AG04450 (cell line): ENCODE data around the gene TMEM81. TPM values are rescaled to one million over a fixed set of nuclear protein-coding genes. Genes with fewer than 3 reads are reported as not detected.

Experiments
- CTCF ChIA-PET: fragments of 300-600, 350-600 bp; formaldehyde crosslinking; extraction: SDS; loops from one replicate; lab custom pipeline; 2022; ENCODE audit warnings: antibody characterized with exemption, inconsistent platforms; lab: Charles Lee
- POLR2A ChIA-PET: fragments of 350-600 bp; formaldehyde crosslinking; extraction: SDS; loops from one replicate; lab custom pipeline; 2021; ENCODE audit warnings: antibody characterized with exemption, inconsistent platforms; lab: Yijun Ruan, JAX
- DNase-seq: peaks from one replicate; pipeline ENCODE4 v3.0.0-alpha.2; 2011; ENCODE audit warnings: low read depth, low spot score
- H3K27ac ChIP-seq: one replicate; pipeline ENCODE4 v1.5.1; 2012; ENCODE audit warnings: low read depth, low read length, control low read depth
- H3K27me3 ChIP-seq: one replicate; pipeline ENCODE4 v1.6.0; 2012; ENCODE audit warnings: low read length; ENCODE audit not compliant: control insufficient read depth, insufficient read depth
- H3K4me3 ChIP-seq: 2 replicates; pipeline ENCODE4 v1.5.1; 2011; ENCODE audit warnings: mild to moderate bottlenecking, low read depth, low read length, control low read depth
- H3K9me3 ChIP-seq: 2 replicates; pipeline ENCODE4 v1.5.1; 2012; ENCODE audit warnings: low read length; ENCODE audit not compliant: control insufficient read depth, insufficient read depth
- polyA plus RNA-seq: library from polyadenylated mRNA; depleted of rRNA; stranded (reverse); fragments of >200 nt; gene quantifications from 2 replicates; pipeline ENCODE4 v1.2.3, GENCODE V29; 2011
- TF ChIP-seq, protein P1 (sequence below): IDR thresholded peaks from 2 replicates; pipeline ENCODE4 v1.5.1; 2011; ENCODE audit warnings: low read depth, low read length, control low read depth, inconsistent platforms

Gene TMEM81
- polyA plus RNA-seq, 1 experiment: 2.7 TPM

DNA sequence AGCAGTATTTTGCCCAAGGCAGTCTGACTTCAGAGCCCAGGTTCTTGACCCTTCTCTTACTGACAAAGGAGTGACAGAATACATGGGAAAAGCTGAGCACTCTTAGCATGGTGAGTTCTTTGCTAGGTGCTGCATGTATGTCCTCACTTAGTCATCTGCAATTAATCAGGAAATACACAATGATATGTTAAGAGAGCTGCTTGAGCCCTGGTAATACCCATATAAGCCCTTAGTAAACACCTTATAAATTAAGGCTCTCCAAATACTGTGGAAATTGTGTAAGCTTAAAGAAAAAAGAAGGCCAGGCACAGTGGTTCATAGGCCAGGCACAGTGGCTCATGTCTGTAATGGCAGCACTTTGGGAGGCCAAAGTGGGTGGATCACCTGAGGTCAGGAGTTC is 14.0 kb upstream of the TMEM81 start:
- POLR2A ChIA-PET: no interaction called here
- no peaks in the 10 kb centered on the region for H3K27me3 ChIP-seq
- no peaks in the 10 kb centered on the region for H3K9me3 ChIP-seq
- no peak overlapping the region for H3K4me3 ChIP-seq
- H3K27ac ChIP-seq: no peak overlapping the region
- DNase-seq: no peak
- CTCF ChIA-PET: interaction anchor here (1.0 kb wide), 1 partner anchor 44 kb away, joined by 3 read pairs; no protein-coding TSS in a partner anchor
- TF ChIP-seq, protein P1, sequence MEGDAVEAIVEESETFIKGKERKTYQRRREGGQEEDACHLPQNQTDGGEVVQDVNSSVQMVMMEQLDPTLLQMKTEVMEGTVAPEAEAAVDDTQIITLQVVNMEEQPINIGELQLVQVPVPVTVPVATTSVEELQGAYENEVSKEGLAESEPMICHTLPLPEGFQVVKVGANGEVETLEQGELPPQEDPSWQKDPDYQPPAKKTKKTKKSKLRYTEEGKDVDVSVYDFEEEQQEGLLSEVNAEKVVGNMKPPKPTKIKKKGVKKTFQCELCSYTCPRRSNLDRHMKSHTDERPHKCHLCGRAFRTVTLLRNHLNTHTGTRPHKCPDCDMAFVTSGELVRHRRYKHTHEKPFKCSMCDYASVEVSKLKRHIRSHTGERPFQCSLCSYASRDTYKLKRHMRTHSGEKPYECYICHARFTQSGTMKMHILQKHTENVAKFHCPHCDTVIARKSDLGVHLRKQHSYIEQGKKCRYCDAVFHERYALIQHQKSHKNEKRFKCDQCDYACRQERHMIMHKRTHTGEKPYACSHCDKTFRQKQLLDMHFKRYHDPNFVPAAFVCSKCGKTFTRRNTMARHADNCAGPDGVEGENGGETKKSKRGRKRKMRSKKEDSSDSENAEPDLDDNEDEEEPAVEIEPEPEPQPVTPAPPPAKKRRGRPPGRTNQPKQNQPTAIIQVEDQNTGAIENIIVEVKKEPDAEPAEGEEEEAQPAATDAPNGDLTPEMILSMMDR: no peak

DNA sequence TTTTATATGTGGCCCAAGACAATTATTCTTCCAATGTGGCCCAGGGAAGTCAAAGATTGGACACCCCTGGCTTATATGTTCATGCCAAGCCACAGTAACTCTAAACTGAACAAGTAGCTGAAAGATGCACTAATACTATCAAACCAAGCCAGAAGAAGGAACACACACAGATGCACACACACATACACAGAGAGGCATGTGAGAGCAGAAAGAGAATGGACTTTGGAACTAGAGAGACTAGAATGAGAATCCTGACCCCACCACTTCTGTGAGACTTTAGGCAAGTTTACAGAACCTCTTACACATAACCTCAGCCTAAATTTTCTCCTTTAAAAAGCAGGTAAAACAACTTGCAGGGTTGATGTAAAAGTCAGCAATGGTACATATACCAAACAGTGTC is 11.2 kb upstream of the TMEM81 start:
- H3K4me3 ChIP-seq: no peak overlapping the region
- H3K27me3 ChIP-seq: no peaks in the 10 kb centered on the region
- no peak for DNase-seq
- TF ChIP-seq, protein P1: no peak
- no peak overlapping the region for H3K27ac ChIP-seq
- POLR2A ChIA-PET: no interaction called here
- no peaks in the 10 kb centered on the region for H3K9me3 ChIP-seq
- CTCF ChIA-PET: interaction anchor here (1.3 kb wide), 1 partner anchor 46 kb away, joined by 4 read pairs; no protein-coding TSS in a partner anchor

DNA sequence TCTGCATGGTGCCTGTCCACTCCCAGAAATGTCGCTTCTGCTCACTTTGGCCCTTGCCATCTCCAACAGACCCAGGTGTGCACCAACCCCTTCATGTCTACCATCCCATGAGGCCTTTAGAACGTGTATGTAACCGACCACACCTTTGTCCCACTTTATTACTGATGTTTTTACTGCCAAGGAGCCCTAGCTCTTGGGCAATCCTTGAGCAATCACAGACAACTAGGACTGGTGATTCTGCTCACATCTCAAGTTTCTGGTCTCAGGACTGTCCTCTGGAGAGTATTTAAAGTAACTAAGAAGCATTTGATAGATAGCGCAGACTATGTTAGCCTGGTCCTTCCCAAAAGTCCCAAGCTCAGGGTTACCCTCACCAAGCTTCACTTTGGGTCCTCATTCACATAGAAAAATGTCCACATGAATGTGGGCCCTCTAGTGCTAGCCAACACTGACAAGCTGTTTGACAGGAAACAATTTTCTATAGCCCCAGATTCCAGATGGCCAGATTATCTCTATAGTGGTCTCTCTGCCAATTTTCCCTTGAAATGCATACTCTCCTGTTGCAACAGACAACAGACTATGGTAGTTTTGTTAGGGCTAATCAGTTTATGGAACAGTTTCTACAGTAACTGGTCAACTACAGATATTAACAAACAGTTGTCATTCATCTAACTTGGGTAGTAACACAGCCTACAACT is 6.9 kb upstream of the TMEM81 start:
- Histone ChIP-seq H3K9me3 (no peaks in the 10 kb centered on the region), H3K27me3 (no peaks in the 10 kb centered on the region), H3K27ac (no peak overlapping the region), H3K4me3 (no peak overlapping the region)
- TF ChIP-seq, protein P1: no peak
- CTCF ChIA-PET: interaction anchor here (2.2 to 7.1 kb wide), 2 partner anchors 30 to 165 kb away, joined by 11 to 57 read pairs; no protein-coding TSS in a partner anchor
- POLR2A ChIA-PET: no interaction called here
- DNase-seq: no peak

DNA sequence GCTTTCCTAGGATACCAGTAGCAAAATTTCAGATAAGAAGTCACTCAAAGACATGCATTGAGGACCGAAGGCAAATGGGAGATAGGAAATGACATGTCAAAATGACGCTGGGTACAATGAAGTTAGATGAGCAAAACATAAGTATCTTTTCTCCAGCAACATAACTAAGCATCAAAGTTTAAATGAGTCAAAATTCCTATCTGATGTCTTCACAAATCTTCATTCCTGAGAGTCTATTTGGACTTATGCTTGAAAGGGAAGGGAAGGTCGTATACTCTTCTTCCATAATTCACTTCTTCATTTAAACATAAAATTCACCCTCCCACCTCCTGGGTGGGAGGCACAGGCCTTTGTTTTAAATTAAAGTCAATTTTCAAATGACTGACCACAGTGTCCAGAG is 4.1 kb upstream of the TMEM81 start:
- POLR2A ChIA-PET: no interaction called here
- TF ChIP-seq, protein P1: no peak
- peak; percentile 4 for DNase-seq
- Histone ChIP-seq H3K27me3 (no peaks in the 10 kb centered on the region), H3K4me3 (no peak overlapping the region), H3K27ac (no peak overlapping the region), H3K9me3 (no peaks in the 10 kb centered on the region)
- CTCF ChIA-PET: interaction anchor here (1.2 to 7.1 kb wide), 4 partner anchors 27 to 168 kb away, joined by 3 to 57 read pairs (median 5); partner anchors contain the start of gene RBBP5

DNA sequence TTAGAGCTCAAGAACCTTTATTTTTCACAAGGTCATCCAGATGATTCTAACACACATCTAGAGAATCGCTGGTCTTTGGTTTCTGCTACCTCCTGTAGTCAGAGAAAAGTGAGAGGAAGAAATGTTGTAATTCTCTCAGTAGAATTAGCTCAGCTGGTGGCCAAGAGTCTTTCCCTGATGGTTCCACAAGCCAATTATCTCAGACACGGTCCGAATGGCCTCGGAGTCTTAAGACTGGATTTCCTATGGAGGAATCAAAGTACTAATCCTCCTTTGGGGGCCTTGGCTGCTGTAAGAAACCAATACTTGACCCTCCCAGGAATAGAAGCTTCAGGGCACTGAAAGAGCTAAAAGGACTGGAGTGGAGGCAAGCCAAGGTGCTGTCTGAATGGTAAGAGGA is 1.8 kb downstream of the TMEM81 start:
- DNase-seq: no peak
- Histone ChIP-seq H3K27ac (no peak overlapping the region), H3K9me3 (no peaks in the 10 kb centered on the region), H3K4me3 (no peak overlapping the region), H3K27me3 (no peaks in the 10 kb centered on the region)
- TF ChIP-seq, protein P1: no peak
- CTCF ChIA-PET: interaction anchor here (2.2 to 13.6 kb wide), 2 partner anchors 20 to 175 kb away, joined by 8 to 106 read pairs; no protein-coding TSS in a partner anchor
- POLR2A ChIA-PET: no interaction called here
